NT2/D1 (cell line): Measurements from ENCODE around the gene NEK2.

Experiments
- SUZ12 ChIP-seq: IDR thresholded peaks from 2 replicates; pipeline ENCODE4 v1.6.1; 2011; ENCODE audit not compliant: insufficient read length, insufficient read depth; ENCODE audit errors: extremely low read depth
- YY1 ChIP-seq: IDR thresholded peaks from 2 replicates; pipeline ENCODE4 v1.6.1; 2011; ENCODE audit not compliant: insufficient read length, insufficient read depth
- ZNF274 ChIP-seq: IDR thresholded peaks from 2 replicates; pipeline ENCODE4 v1.6.1; 2011; ENCODE audit warnings: mild to moderate bottlenecking, low read depth, low read length

GRCh38 chr1:211724687-211725196 lies 49.3 kb upstream of the NEK2 start:
- TF ChIP-seq YY1: no peak
- no peak for TF ChIP-seq ZNF274
- no peak for TF ChIP-seq SUZ12
